Measurements from ENCODE around the gene DRD4. TPM values are rescaled to one million over a fixed set of nuclear protein-coding genes. Genes with fewer than 3 reads are reported as not detected.
A peak's percentile ranks its signal among the peaks of the same experiment; 100 is the strongest.

DRD4 gene
- total and polyA plus RNA-seq, 9 of the 15 experiments (the other 6 are each of a cell fraction or from before 2014, with no cell fraction given) = 0.04 to 0.95 (median 0.21) TPM; not detected in 5

- TF ChIP-seq ETS1 (conservative IDR thresholded peaks at IDR 0.05; ENCODE audit: control insufficient read depth, low read depth, low read length) (no peak), SETDB1 (IDR thresholded peaks at IDR 0.05; ENCODE audit: low read length) (no peak), CBFA2T2 (conservative IDR thresholded peaks at IDR 0.05) (no peak), MYC (IDR thresholded peaks at IDR 0.05; ENCODE audit: low read depth, low read length) (no peak), MYC (CRISPR knock-in tag; IDR thresholded peaks at IDR 0.05; ENCODE audit: borderline replicate concordance, low read depth) (no peak), RBM22 (IDR thresholded peaks at IDR 0.05; ENCODE audit: low read depth, low read length, poor library complexity, severe bottlenecking) (peak; percentile 23), ZNF282 (CRISPR knock-in tag; IDR thresholded peaks at IDR 0.05) (0 out of 2 replicates have a peak, but pooled peaks have one; percentile 40), FOXP4 (CRISPR knock-in tag; IDR thresholded peaks at IDR 0.05; ENCODE audit: borderline replicate concordance) (no peak), ZBTB33 (CRISPR knock-in tag; IDR thresholded peaks at IDR 0.05) (peak; percentile 83), HCFC1 (IDR thresholded peaks at IDR 0.05; ENCODE audit: low read depth, low read length) (no peak), U2AF1 (optimal IDR thresholded peaks at IDR 0.05; ENCODE audit: low read depth, low read length) (no peak), TEAD2 (tag; IDR thresholded peaks at IDR 0.05) (no peak), ZNF280A (IDR thresholded peaks at IDR 0.05; ENCODE audit: low read depth, partially characterized antibody) (no peak)
Measured at GRCh38 chr11:614623-615503, 22.2 kb upstream of the DRD4 start (continued).
